Hepatocyte (in vitro differentiated cells): ENCODE results near the gene CELF4. TPM values are rescaled to one million over a fixed set of nuclear protein-coding genes. Genes with fewer than 3 reads are reported as not detected.

Experiments
- DNase-seq: peaks from one replicate; pipeline ENCODE4 v3.0.0-alpha.2; 2016; ENCODE audit warnings: low spot score
- H2AFZ ChIP-seq: fragments of 200-600 bp; sonication (generic); 2 replicates; pipeline ENCODE4 v1.6.0; 2016; ENCODE audit warnings: antibody characterized with exemption, mild to moderate bottlenecking
- H3K27ac ChIP-seq: fragments of 200-600 bp; sonication (generic); 2 replicates; pipeline ENCODE4 v1.5.1; 2016; ENCODE audit warnings: mild to moderate bottlenecking
- H3K27me3 ChIP-seq: fragments of 200-600 bp; sonication (generic); 2 replicates; pipeline ENCODE4 v1.6.1; 2016
- H3K36me3 ChIP-seq: fragments of 200-600 bp; sonication (generic); replicated peaks from 2 replicates; pipeline ENCODE4 v1.5.1; 2016; ENCODE audit warnings: low read depth; ENCODE audit not compliant: insufficient read depth
- H3K4me1 ChIP-seq: fragments of 200-600 bp; sonication (generic); 2 replicates; pipeline ENCODE4 v1.5.1; 2016; ENCODE audit warnings: mild to moderate bottlenecking, moderate library complexity; ENCODE audit not compliant: insufficient read depth
- H3K4me2 ChIP-seq: fragments of 200-600 bp; sonication (generic); 2 replicates; pipeline ENCODE4 v1.6.0; 2016
- H3K4me3 ChIP-seq: fragments of 200-600 bp; sonication (generic); 2 replicates; pipeline ENCODE4 v1.5.1; 2016; ENCODE audit warnings: mild to moderate bottlenecking
- H3K79me2 ChIP-seq: fragments of 200-600 bp; sonication (generic); 2 replicates; pipeline ENCODE4 v1.6.0; 2017; ENCODE audit warnings: mild to moderate bottlenecking
- H3K9me2 ChIP-seq: fragments of 200-600 bp; sonication (generic); replicated peaks from 2 replicates; pipeline ENCODE4 v1.6.0; 2017; ENCODE audit warnings: mild to moderate bottlenecking; ENCODE audit not compliant: insufficient read depth
- H3K9me3 ChIP-seq: fragments of 200-600 bp; sonication (generic); 2 replicates; pipeline ENCODE4 v1.5.1; 2016; ENCODE audit warnings: low read depth, mild to moderate bottlenecking
- H4K20me1 ChIP-seq: fragments of 200-600 bp; sonication (generic); 2 replicates; pipeline ENCODE4 v1.6.0; 2016; ENCODE audit warnings: mild to moderate bottlenecking; ENCODE audit not compliant: insufficient read depth, poor library complexity, severe bottlenecking
- CTCF ChIP-seq: fragments of 200-600 bp; sonication (generic); IDR thresholded peaks from 2 replicates; pipeline ENCODE4 v1.5.1; 2016; ENCODE audit warnings: antibody characterized with exemption, mild to moderate bottlenecking; ENCODE audit not compliant: poor library complexity
- EZH2 ChIP-seq: fragments of 200-600 bp; sonication (generic); IDR thresholded peaks from 2 replicates; pipeline ENCODE4 v1.6.1; 2016; ENCODE audit warnings: antibody characterized with exemption, mild to moderate bottlenecking, borderline replicate concordance
- EZH2phosphoT487 ChIP-seq: fragments of 200-600 bp; sonication (generic); IDR thresholded peaks from one replicate; pipeline ENCODE4 v1.6.1; 2018; ENCODE audit warnings: antibody characterized with exemption, mild to moderate bottlenecking, low read depth, moderate library complexity; ENCODE audit not compliant: unreplicated experiment, severe bottlenecking
- WGBS: methylation state at CpG from one replicate; pipeline ENCODE4 v1.1.6; 2016; ENCODE audit warnings: low lambda C conversion rate; ENCODE audit errors: missing lambda C conversion rate; 5-methylcytosine and 5-hydroxymethylcytosine counted together
- polyA plus RNA-seq: library from polyadenylated mRNA; unstranded; fragments of >200 nt; fragmentation: Nextera tagmentation; extraction: Ambion mirVana; gene quantifications from 2 replicates; pipeline ENCODE4 v1.2.1, GENCODE V29; 2016
- total RNA-seq: library from RNA; depleted of rRNA; stranded (reverse); fragments of >200 nt; gene quantifications from 2 replicates; pipeline ENCODE4 v1.2.3, GENCODE V29; 2014

CELF4 gene
- total and polyA plus RNA-seq, 2 experiments from 2014 or later, result 1.3 to 2.9 TPM

GRCh38 chr18:37294951-37295350 is 270.6 kb downstream of the CELF4 start:
- peaks cover 11% of the 10 kb centered on the region for H3K4me1 ChIP-seq
- no peak overlapping the region for H3K27ac ChIP-seq
- no peak overlapping the region for H3K4me3 ChIP-seq
- WGBS, result 33% methylated on average over 4 of the region's 4 CpGs
- peak; percentile 33 for DNase-seq
- no peaks in the 10 kb centered on the region for H4K20me1 ChIP-seq
- H3K4me2 ChIP-seq, result no peak overlapping the region
- H3K27me3 ChIP-seq, result no peaks in the 10 kb centered on the region
- no peaks in the 10 kb centered on the region for H3K36me3 ChIP-seq
- no peaks in the 10 kb centered on the region for H3K9me2 ChIP-seq
- no peak overlapping the region for H2AFZ ChIP-seq
- no peaks in the 10 kb centered on the region for H3K79me2 ChIP-seq
- no peaks in the 10 kb centered on the region for H3K9me3 ChIP-seq
- peak; percentile 31 for TF ChIP-seq CTCF
- no peak for TF ChIP-seq EZH2
- TF ChIP-seq EZH2phosphoT487, result no peak

- no peak overlapping the region for H3K27ac ChIP-seq
- H2AFZ ChIP-seq, result no peak overlapping the region
- WGBS, result 69% methylated on average over 3 of the region's 3 CpGs
- TF ChIP-seq EZH2 (no peak), CTCF (no peak), EZH2phosphoT487 (no peak)
- no peaks in the 10 kb centered on the region for H4K20me1 ChIP-seq
- no peaks in the 10 kb centered on the region for H3K36me3 ChIP-seq
- H3K79me2 ChIP-seq, result no peaks in the 10 kb centered on the region
- no peaks in the 10 kb centered on the region for H3K4me1 ChIP-seq
- no peak overlapping the region for H3K4me2 ChIP-seq
- no peaks in the 10 kb centered on the region for H3K27me3 ChIP-seq
- no peaks in the 10 kb centered on the region for H3K9me2 ChIP-seq
- H3K9me3 ChIP-seq, result no peaks in the 10 kb centered on the region
- H3K4me3 ChIP-seq, result no peak overlapping the region
- DNase-seq, result no peak
Observed at GRCh38 chr18:37293359-37293758, 272.2 kb downstream of the CELF4 start.

GRCh38 chr18:37289423-37289822 is 276.2 kb downstream of the CELF4 start:
- no peak overlapping the region for H3K4me2 ChIP-seq
- DNase-seq, result no peak
- 96% methylated on average over 4 of the region's 6 CpGs for WGBS
- H3K36me3 ChIP-seq, result no peaks in the 10 kb centered on the region
- no peak overlapping the region for H3K4me3 ChIP-seq
- TF ChIP-seq EZH2 (no peak), EZH2phosphoT487 (no peak)
- H3K27ac ChIP-seq, result no peak overlapping the region
- H2AFZ ChIP-seq, result no peak overlapping the region
- no peaks in the 10 kb centered on the region for H3K27me3 ChIP-seq
- no peaks in the 10 kb centered on the region for H3K9me2 ChIP-seq
- no peaks in the 10 kb centered on the region for H3K4me1 ChIP-seq
- H3K79me2 ChIP-seq, result no peaks in the 10 kb centered on the region
- H3K9me3 ChIP-seq, result no peaks in the 10 kb centered on the region
- H4K20me1 ChIP-seq, result no peaks in the 10 kb centered on the region

GRCh38 chr18:37287601-37288000 is 278.0 kb downstream of the CELF4 start:
- TF ChIP-seq CTCF, result no peak
- TF ChIP-seq EZH2, result no peak
- no peak for TF ChIP-seq EZH2phosphoT487
- Histone ChIP-seq H3K27ac (no peak overlapping the region), H3K9me2 (no peaks in the 10 kb centered on the region), H2AFZ (no peak overlapping the region), H3K9me3 (no peaks in the 10 kb centered on the region), H3K4me3 (no peak overlapping the region), H4K20me1 (no peaks in the 10 kb centered on the region), H3K79me2 (no peaks in the 10 kb centered on the region), H3K4me1 (no peaks in the 10 kb centered on the region), H3K4me2 (no peak overlapping the region), H3K27me3 (no peaks in the 10 kb centered on the region), H3K36me3 (no peaks in the 10 kb centered on the region)
- 36% methylated on average over 1 of the region's 1 CpG for WGBS
- no peak for DNase-seq
